Neuronal stem cell (in vitro differentiated cells): ENCODE data around the gene TBC1D14.
A peak's percentile ranks its signal among the peaks of the same experiment; 100 is the strongest.

Experiments
- DNase-seq: peaks from one replicate; pipeline ENCODE4 v3.0.0-alpha.2; 2013; ENCODE audit warnings: low spot score
- H2AFZ ChIP-seq: one replicate; pipeline ENCODE4 v1.6.1; 2013; ENCODE audit warnings: mild to moderate bottlenecking, low read length, inconsistent platforms
- H2AK5ac ChIP-seq: 2 replicates; pipeline ENCODE4 v1.6.1; 2013; ENCODE audit warnings: low read depth, mild to moderate bottlenecking, inconsistent platforms, low read length, moderate library complexity, mixed read lengths
- H2BK120ac ChIP-seq: 2 replicates; pipeline ENCODE4 v1.6.1; 2013; ENCODE audit warnings: low read depth, mild to moderate bottlenecking, inconsistent platforms, low read length, moderate library complexity, mixed read lengths
- H2BK12ac ChIP-seq: one replicate; pipeline ENCODE4 v1.6.1; 2013; ENCODE audit warnings: low read length, inconsistent platforms
- H2BK15ac ChIP-seq: 2 replicates; pipeline ENCODE4 v1.6.1; 2013; ENCODE audit warnings: mild to moderate bottlenecking, low read length, inconsistent platforms, mixed read lengths
- H2BK5ac ChIP-seq: one replicate; pipeline ENCODE4 v1.6.1; 2013; ENCODE audit warnings: inconsistent platforms, mild to moderate bottlenecking, low read length, moderate library complexity
- H3K14ac ChIP-seq: one replicate; pipeline ENCODE4 v1.6.1; 2013; ENCODE audit warnings: low read length, inconsistent platforms
- H3K18ac ChIP-seq: 2 replicates; pipeline ENCODE4 v1.6.1; 2013; ENCODE audit warnings: low read length, inconsistent platforms
- H3K23ac ChIP-seq: 2 replicates; pipeline ENCODE4 v1.6.1; 2013; ENCODE audit warnings: low read depth, mild to moderate bottlenecking, mixed read lengths, low read length, inconsistent platforms; ENCODE audit not compliant: poor library complexity
- H3K27ac ChIP-seq: replicated peaks from 3 replicates; pipeline ENCODE4 v1.5.1; 2013; ENCODE audit warnings: low read length, inconsistent platforms
- H3K27me3 ChIP-seq, 3 experiments: 2 replicates each; pipeline ENCODE4 v1.6.1; 2013; ENCODE audit warnings: low read length in 3 of 3, mild to moderate bottlenecking in 2 of 3, inconsistent platforms in 1 of 3, low read depth in 1 of 3, mixed read lengths in 1 of 3, moderate library complexity in 1 of 3; ENCODE audit not compliant: control insufficient read depth in 3 of 3, insufficient read depth in 3 of 3
- H3K36me3 ChIP-seq, 2 donors: replicated peaks in 1 of 2; 2 replicates each; pipeline ENCODE4 v1.6.1; 2013; ENCODE audit warnings: low read length in 2 of 2; ENCODE audit not compliant: control insufficient read depth in 2 of 2, insufficient read depth in 2 of 2
- H3K4ac ChIP-seq: 2 replicates; pipeline ENCODE4 v1.6.1; 2013; ENCODE audit warnings: inconsistent platforms, mild to moderate bottlenecking, low read length, moderate library complexity
- H3K4me1 ChIP-seq, 2 donors: 1 replicate in 1 of 2; 2 replicates in 1 of 2; pipeline ENCODE4 v1.6.1; 2013; ENCODE audit warnings: low read length in 2 of 2, low read depth in 1 of 2; ENCODE audit not compliant: control insufficient read depth in 2 of 2, insufficient read depth in 1 of 2
- H3K4me2 ChIP-seq: one replicate; pipeline ENCODE4 v1.6.1; 2013; ENCODE audit warnings: mild to moderate bottlenecking, low read length, inconsistent platforms; ENCODE audit not compliant: insufficient read depth, poor library complexity, severe bottlenecking
- H3K4me3 ChIP-seq, 2 donors: 2 replicates each; pipeline ENCODE4 v1.5.1; 2013; ENCODE audit warnings: low read length in 2 of 2, mild to moderate bottlenecking in 2 of 2, inconsistent platforms in 1 of 2, moderate library complexity in 1 of 2
- H3K79me1 ChIP-seq: one replicate; pipeline ENCODE4 v1.6.1; 2013; ENCODE audit warnings: low read depth, mild to moderate bottlenecking, inconsistent platforms, low read length, moderate library complexity
- H3K9ac ChIP-seq: one replicate; pipeline ENCODE4 v1.6.1; 2013; ENCODE audit warnings: mild to moderate bottlenecking, low read depth, low read length, inconsistent platforms; ENCODE audit not compliant: poor library complexity
- H3K9me3 ChIP-seq, 2 donors: replicated peaks in 1 of 2; 2 replicates each; pipeline versions ENCODE3 to v1.6.1; 2013; ENCODE audit warnings: low read length in 2 of 2, mild to moderate bottlenecking in 2 of 2, inconsistent platforms in 1 of 2, low read depth in 1 of 2, mixed read lengths in 1 of 2, moderate library complexity in 1 of 2; ENCODE audit not compliant: control insufficient read depth in 2 of 2, insufficient read depth in 1 of 2
- H4K8ac ChIP-seq: one replicate; pipeline ENCODE4 v1.6.1; 2013; ENCODE audit warnings: low read depth, mild to moderate bottlenecking, inconsistent platforms, low read length, moderate library complexity
- H4K91ac ChIP-seq: one replicate; pipeline ENCODE4 v1.6.1; 2013; ENCODE audit warnings: low read length, low read depth, mild to moderate bottlenecking, inconsistent platforms; ENCODE audit not compliant: poor library complexity
- WGBS, 2 donors: extraction: QIAGEN DNeasy Blood & Tissue Kit; methylation state at CpG; one replicate each; pipeline ENCODE4 v1.1.7; 2013; ENCODE audit warnings: missing lambda C conversion rate in 2 of 2, mixed read lengths in 1 of 2; ENCODE audit not compliant: insufficient read length in 2 of 2, insufficient replicate concordance in 1 of 2; ENCODE audit errors: extremely low coverage in 2 of 2; 5-methylcytosine and 5-hydroxymethylcytosine counted together

Gene TBC1D14

DNA sequence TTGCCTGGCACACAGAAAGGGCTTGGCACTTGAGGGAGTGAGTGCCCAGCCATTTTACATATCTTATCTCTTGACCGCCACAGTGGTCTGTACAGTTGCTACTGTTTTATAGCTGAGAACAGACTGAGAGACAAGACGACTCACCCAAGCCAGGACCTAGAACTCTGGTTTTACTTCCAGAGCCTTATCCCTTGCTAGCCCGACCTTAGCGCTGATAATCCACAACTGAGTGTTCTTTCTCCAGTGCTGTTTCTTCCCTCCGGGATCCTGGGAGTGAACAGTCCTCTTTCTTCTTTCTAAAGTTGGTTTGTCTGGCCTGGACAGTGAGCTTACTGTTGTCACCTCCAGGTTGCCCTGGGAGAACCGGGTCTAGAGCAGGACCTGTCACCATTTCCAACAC lies 81.0 kb downstream of the TBC1D14 start:
- Histone ChIP-seq H3K9ac (no peak overlapping the region), H2AFZ (no peak overlapping the region), H3K4me3 (no peak overlapping the region), H2AK5ac (no peak overlapping the region), H4K91ac (no peak overlapping the region), H4K8ac (no peak overlapping the region), H3K18ac (no peak overlapping the region), H2BK120ac (no peak overlapping the region), H3K27me3 (no peaks in the 10 kb centered on the region), H2BK15ac (no peak overlapping the region), H3K4me2 (no peak overlapping the region), H2BK12ac (no peak overlapping the region), H3K4me1 (peaks cover 13 to 15% of the 10 kb centered on the region in 2 donors), H3K14ac (no peak overlapping the region), H3K27ac (no peak overlapping the region), H3K79me1 (peaks cover 12% of the 10 kb centered on the region), H3K36me3 (peaks cover 17 to 58% of the 10 kb centered on the region in 2 donors), H3K4ac (no peak overlapping the region), H3K23ac (no peak overlapping the region), H2BK5ac (no peak overlapping the region), H3K9me3 (no peaks in the 10 kb centered on the region)
- WGBS, 2 donors = no CpG with 5 or more reads among the region's 6 CpGs
- no peak for DNase-seq

- H2BK120ac ChIP-seq = no peak overlapping the region
- no peak overlapping the region for H3K4me3 ChIP-seq
- H2BK5ac ChIP-seq = no peak overlapping the region
- no peak overlapping the region for H2AFZ ChIP-seq
- no CpG with 5 or more reads among the region's 11 CpGs for WGBS, 2 donors
- no peak overlapping the region for H3K27ac ChIP-seq
- peaks cover 12% of the 10 kb centered on the region for H3K79me1 ChIP-seq
- peaks cover 8 to 11% of the 10 kb centered on the region in 2 donors for H3K4me1 ChIP-seq
- no peak overlapping the region for H3K4me2 ChIP-seq
- no peak overlapping the region for H3K18ac ChIP-seq
- H3K9me3 ChIP-seq = no peaks in the 10 kb centered on the region
- H2BK15ac ChIP-seq = no peak overlapping the region
- no peak overlapping the region for H4K91ac ChIP-seq
- H2AK5ac ChIP-seq = no peak overlapping the region
- H3K4ac ChIP-seq = no peak overlapping the region
- H3K23ac ChIP-seq = peak overlapping the region; percentile 1
- no peaks in the 10 kb centered on the region for H3K27me3 ChIP-seq
- H4K8ac ChIP-seq = no peak overlapping the region
- peak overlapping the region; percentile 50 for H3K9ac ChIP-seq
- no peak overlapping the region for H2BK12ac ChIP-seq
- no peak overlapping the region for H3K14ac ChIP-seq
- peaks cover 18 to 62% of the 10 kb centered on the region in 2 donors for H3K36me3 ChIP-seq
- DNase-seq = no peak
Observed at GRCh38 chr4:6991249-6991648, 81.6 kb downstream of the TBC1D14 start.

GRCh38 chr4:6991771-6992557 lies 82.3 kb downstream of the TBC1D14 start:
- Histone ChIP-seq H3K27me3 (no peaks in the 10 kb centered on the region), H4K91ac (no peak overlapping the region), H3K79me1 (peaks cover 12% of the 10 kb centered on the region), H3K23ac (peak overlapping the region; percentile 1), H2AK5ac (no peak overlapping the region), H2AFZ (no peak overlapping the region), H3K27ac (no peak overlapping the region), H3K4me3 (no peak overlapping the region), H3K14ac (no peak overlapping the region), H4K8ac (no peak overlapping the region), H3K36me3 (peaks cover 20 to 69% of the 10 kb centered on the region in 2 donors), H2BK15ac (no peak overlapping the region), H3K4ac (no peak overlapping the region), H2BK12ac (no peak overlapping the region), H3K9me3 (no peaks in the 10 kb centered on the region), H2BK5ac (no peak overlapping the region), H3K4me1 (peaks cover 8 to 11% of the 10 kb centered on the region in 2 donors), H2BK120ac (no peak overlapping the region), H3K4me2 (no peak overlapping the region), H3K9ac (no peak overlapping the region), H3K18ac (no peak overlapping the region)
- DNase-seq = no peak
- WGBS, 2 donors = no CpG with 5 or more reads among the region's 15 CpGs

DNA sequence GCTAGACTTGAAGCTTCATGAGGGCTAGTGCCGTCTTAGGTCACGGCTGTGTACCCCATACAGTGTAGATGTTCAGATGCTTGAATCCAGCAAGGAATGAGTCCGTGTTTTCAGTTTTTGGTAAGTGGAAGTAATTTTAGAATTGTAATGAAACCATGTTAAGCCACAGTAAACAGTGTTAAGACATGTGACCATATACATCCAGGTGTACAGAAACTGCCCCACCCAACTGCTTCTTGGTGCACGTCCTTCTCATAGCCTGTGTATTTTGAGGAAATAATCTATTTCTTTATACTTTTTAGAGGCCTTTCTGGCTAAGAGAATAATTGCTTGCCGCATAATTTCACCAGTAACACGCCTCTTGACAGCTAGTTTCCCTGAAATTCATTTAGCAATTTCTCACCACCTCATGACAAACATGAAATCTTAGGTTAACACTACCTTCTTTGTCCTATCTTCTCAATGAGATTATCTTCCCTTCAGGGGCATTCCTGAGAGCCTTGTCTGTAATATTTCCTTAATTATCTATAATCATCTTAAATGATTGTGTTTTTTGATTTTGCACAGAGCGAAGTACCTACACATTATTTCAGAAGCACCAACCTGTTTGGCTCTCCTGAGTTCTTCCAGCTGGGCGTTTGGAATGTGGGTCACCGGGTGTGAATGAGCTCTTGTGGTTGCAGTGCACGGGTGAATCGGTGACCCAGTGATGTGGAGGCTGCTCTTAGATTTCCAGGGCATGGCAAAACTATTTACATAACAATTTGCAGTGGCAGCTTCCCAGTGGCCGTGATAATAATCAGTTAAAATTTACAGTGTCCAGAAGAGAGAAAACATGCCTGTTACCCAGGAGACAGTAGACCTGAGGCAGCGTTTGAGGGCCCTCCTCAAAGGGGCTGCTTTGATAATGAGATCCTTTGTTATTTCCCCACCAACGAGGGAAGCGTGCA lies 83.4 kb downstream of the TBC1D14 start:
- peaks cover 10% of the 10 kb centered on the region for H3K79me1 ChIP-seq
- H2AK5ac ChIP-seq = no peak overlapping the region
- no peak overlapping the region for H4K91ac ChIP-seq
- H3K23ac ChIP-seq = no peak overlapping the region
- H3K9me3 ChIP-seq = no peaks in the 10 kb centered on the region
- H3K4ac ChIP-seq = no peak overlapping the region
- no peak overlapping the region for H3K4me2 ChIP-seq
- H2BK12ac ChIP-seq = no peak overlapping the region
- WGBS, 2 donors = no CpG with 5 or more reads among the region's 15 CpGs
- no peak overlapping the region for H2BK120ac ChIP-seq
- H3K36me3 ChIP-seq = peaks cover 21 to 77% of the 10 kb centered on the region in 2 donors
- H3K27ac ChIP-seq = no peak overlapping the region
- H3K4me1 ChIP-seq = peaks cover 6 to 9% of the 10 kb centered on the region in 2 donors
- H3K14ac ChIP-seq = no peak overlapping the region
- H3K4me3 ChIP-seq = no peak overlapping the region
- H4K8ac ChIP-seq = no peak overlapping the region
- no peaks in the 10 kb centered on the region for H3K27me3 ChIP-seq
- H2AFZ ChIP-seq = no peak overlapping the region
- no peak overlapping the region for H2BK5ac ChIP-seq
- no peak overlapping the region for H2BK15ac ChIP-seq
- no peak overlapping the region for H3K18ac ChIP-seq
- H3K9ac ChIP-seq = no peak overlapping the region
- no peak for DNase-seq
